Duodenal mucosa (tissue), 2 donors: ENCODE data around the gene HUWE1.

Source experiments
- H3K27ac ChIP-seq: one replicate; pipeline ENCODE4 v1.7.0; 2013; ENCODE audit warnings: low read depth, low read length
- H3K27me3 ChIP-seq, 2 donors: one replicate each; pipeline ENCODE4 v1.7.0; 2013; ENCODE audit warnings: low read length in 2 of 2, control low read depth in 1 of 2; ENCODE audit not compliant: insufficient read depth in 2 of 2, control insufficient read depth in 1 of 2
- H3K36me3 ChIP-seq, 2 donors: one replicate each; pipeline ENCODE4 v1.7.0; 2013; ENCODE audit warnings: low read length in 2 of 2, control low read depth in 1 of 2; ENCODE audit not compliant: insufficient read depth in 2 of 2, control insufficient read depth in 1 of 2
- H3K4me1 ChIP-seq, 2 donors: one replicate each; pipeline ENCODE4 v1.7.0; 2013; ENCODE audit warnings: low read length in 2 of 2, control low read depth in 1 of 2; ENCODE audit not compliant: insufficient read depth in 2 of 2, control insufficient read depth in 1 of 2
- H3K4me3 ChIP-seq, 2 donors: one replicate each; pipeline ENCODE4 v1.7.0; 2013; ENCODE audit warnings: low read length in 2 of 2, low read depth in 1 of 2
- H3K9ac ChIP-seq, 2 donors: one replicate each; pipeline ENCODE4 v1.7.0; 2013; ENCODE audit warnings: low read length in 2 of 2, low read depth in 1 of 2
- H3K9me3 ChIP-seq, 2 donors: one replicate each; pipeline ENCODE4 v1.7.0; 2013; ENCODE audit warnings: low read length in 2 of 2, control low read depth in 1 of 2; ENCODE audit not compliant: control insufficient read depth in 1 of 2

HUWE1 gene

DNA sequence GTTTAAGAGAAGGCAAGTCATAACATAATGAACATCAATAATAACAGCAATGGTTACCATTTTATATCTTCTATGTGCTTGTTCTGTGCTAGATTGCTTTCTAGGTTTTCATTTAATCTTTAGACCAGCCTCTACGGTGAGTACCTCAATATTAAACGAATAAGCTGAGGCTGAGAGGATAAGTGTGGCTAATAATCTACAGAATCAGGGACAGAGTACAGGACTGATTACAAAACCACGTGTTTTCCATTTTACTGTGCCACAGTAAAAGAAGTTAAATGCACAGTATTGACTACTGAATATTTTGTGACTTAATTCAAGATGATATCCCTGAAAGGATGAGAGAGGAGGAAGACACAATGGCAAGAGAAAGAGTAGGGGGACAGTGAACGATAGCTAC, 56.3 kb downstream of the HUWE1 start:
- no peaks in the 10 kb centered on the region for H3K9me3 ChIP-seq
- H3K27me3 ChIP-seq: no peaks in the 10 kb centered on the region
- no peak overlapping the region for H3K9ac ChIP-seq
- H3K4me1 ChIP-seq: no peaks in the 10 kb centered on the region
- H3K36me3 ChIP-seq: peaks cover 32 to 75% of the 10 kb centered on the region in 2 donors
- no peak overlapping the region for H3K27ac ChIP-seq
- no peak overlapping the region for H3K4me3 ChIP-seq

DNA sequence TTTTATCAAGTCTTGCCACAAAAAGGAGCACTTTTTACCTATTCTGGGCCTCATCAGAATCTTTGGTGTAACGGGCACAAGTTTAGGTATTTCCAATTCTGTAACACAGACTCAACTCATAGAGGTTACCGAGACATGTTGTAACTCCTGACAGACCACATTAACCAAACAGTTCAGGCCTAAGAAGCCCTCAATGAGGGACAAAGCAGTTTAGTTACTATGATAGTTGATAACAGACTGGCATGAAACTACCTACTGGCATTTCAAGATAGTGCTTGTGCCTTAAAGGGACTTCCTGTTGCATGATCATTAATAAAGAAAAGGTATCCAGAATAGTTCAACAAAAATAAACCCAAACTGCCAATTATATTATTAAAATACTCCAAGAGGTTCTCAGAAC, 64.1 kb downstream of the HUWE1 start:
- no peak overlapping the region for H3K27ac ChIP-seq
- H3K27me3 ChIP-seq: no peaks in the 10 kb centered on the region
- H3K36me3 ChIP-seq: peaks cover 26 to 62% of the 10 kb centered on the region in 2 donors
- no peaks in the 10 kb centered on the region for H3K4me1 ChIP-seq
- no peak overlapping the region for H3K4me3 ChIP-seq
- no peaks in the 10 kb centered on the region for H3K9me3 ChIP-seq
- H3K9ac ChIP-seq: no peak overlapping the region

DNA sequence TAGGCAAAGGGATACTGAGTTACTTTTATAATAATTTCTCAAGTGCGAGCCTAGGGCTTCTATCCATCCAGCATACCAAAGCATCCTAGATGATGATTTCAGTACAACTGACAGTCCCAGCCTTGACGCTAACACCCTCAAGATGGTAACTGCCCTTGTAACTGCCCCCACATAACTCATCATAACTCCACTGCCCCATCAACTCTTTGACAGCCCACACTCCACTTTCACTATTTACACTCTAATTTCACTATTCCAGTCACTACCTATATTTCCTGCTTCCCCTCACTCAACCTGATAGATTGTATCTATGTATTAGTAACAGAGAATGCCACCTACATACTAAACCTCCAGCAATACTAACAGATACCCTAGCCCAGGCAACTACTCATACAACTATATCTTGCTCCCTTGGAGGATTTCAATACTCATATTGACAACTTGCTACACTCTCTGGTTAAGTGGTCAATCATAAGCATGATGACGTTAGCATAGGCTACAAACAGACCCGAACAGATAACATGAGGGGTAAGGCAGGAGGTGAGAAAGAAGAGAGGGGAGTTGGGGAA, 65.0 kb downstream of the HUWE1 start:
- Histone ChIP-seq H3K27me3 (no peaks in the 10 kb centered on the region), H3K4me3 (no peak overlapping the region), H3K9me3 (no peaks in the 10 kb centered on the region), H3K9ac (no peak overlapping the region), H3K4me1 (no peaks in the 10 kb centered on the region), H3K27ac (no peak overlapping the region), H3K36me3 (peaks cover 26 to 66% of the 10 kb centered on the region in 2 donors)

DNA sequence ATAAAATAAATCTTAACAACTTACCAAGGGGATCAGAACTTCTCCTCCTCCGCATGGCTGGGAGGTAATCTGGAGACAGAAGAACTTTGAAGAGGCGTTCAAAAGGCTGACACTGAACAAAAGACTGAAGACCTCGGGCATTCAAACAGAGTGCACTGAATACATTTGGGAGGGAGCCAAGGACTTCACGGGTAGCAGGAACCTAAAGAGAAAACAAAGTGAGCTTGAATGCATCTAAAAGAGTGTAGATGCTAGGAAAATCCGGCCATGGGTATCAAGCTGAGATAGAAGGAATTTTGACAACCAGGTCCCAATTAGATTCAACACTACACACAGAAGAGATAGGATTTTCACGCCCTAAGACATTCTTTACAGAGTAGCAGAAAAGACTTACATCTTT, 69.6 kb downstream of the HUWE1 start:
- Histone ChIP-seq H3K9ac (no peak overlapping the region), H3K9me3 (no peaks in the 10 kb centered on the region), H3K36me3 (peaks cover 52 to 77% of the 10 kb centered on the region in 2 donors), H3K4me3 (no peak overlapping the region), H3K27me3 (no peaks in the 10 kb centered on the region), H3K4me1 (no peaks in the 10 kb centered on the region), H3K27ac (no peak overlapping the region)

DNA sequence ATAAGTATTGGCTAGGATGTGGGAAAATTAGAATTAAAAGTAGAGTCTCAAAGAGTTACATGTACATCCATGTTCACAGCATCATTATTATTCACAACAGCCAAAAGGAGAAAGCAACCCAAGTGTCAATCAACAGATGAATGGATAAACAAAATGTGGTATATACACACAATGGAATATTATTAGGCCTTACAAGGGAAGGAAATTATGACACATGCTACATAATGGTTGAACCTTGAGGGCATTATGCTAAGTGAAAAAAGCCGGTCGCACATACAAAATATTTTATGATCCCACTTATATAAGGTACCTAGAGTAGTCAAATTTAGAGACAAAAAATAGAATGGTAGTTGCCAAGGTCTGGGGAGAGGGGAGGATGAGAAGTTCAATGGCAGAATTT, 80.1 kb downstream of the HUWE1 start:
- Histone ChIP-seq H3K4me3 (no peak overlapping the region), H3K27me3 (no peaks in the 10 kb centered on the region), H3K36me3 (peaks cover 20 to 68% of the 10 kb centered on the region in 2 donors)

DNA sequence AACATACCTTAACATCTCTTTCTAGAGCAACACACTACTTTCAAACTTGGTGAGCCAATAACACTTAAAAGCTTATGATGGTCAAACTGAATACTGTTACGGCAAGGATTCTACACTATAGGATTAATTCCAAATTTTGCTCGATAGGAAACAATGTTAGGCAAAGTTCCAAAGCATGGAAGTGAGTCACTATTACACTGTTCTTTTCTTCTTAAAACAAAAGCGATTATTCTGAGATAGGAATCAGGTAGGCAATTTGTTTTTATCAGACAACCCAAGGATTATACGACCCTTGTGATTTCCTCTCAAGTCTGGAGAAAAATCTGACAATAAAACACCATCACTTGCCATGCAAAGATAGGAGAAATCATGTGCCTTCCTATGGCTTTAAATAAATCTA, 81.5 kb downstream of the HUWE1 start:
- H3K4me1 ChIP-seq: no peaks in the 10 kb centered on the region
- H3K9me3 ChIP-seq: no peaks in the 10 kb centered on the region
- no peak overlapping the region for H3K4me3 ChIP-seq
- no peaks in the 10 kb centered on the region for H3K27me3 ChIP-seq
- no peak overlapping the region for H3K27ac ChIP-seq
- no peak overlapping the region for H3K9ac ChIP-seq
- peaks cover 21 to 66% of the 10 kb centered on the region in 2 donors for H3K36me3 ChIP-seq

More for the DNA sequence above, 80.1 kb downstream of the HUWE1 start:
- H3K9me3 ChIP-seq: no peaks in the 10 kb centered on the region
- no peaks in the 10 kb centered on the region for H3K4me1 ChIP-seq
- no peak overlapping the region for H3K9ac ChIP-seq
- no peak overlapping the region for H3K27ac ChIP-seq

DNA sequence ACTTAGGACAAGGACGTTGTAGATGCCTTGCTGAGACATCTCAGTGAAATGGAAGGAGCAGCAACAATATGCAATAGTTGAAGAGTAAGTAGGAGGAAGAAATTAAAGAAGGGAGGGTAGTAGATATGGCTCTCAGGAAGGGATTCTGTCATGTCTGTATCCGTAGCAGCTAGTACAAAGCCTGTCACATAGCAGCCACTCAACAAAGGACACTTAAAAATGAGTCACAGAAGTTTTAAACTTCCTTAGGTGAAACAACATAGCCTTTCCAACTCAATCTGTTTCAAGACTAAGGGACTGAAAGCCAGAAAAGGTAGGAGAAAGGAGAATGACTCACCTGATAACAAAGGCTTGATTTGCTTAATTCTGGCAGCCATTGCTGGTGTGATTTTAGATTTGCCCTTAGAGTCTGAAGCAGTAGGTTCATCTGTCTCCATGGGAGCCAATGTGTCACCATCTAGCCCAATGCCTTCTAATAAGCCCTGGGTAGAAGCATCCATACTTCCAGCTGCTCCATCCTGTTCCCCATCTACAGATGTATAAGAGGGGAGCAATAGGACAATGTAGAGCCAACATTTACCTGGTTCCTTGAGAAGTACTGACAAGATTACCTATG, 86.6 kb downstream of the HUWE1 start:
- no peaks in the 10 kb centered on the region for H3K9me3 ChIP-seq
- no peaks in the 10 kb centered on the region for H3K4me1 ChIP-seq
- H3K9ac ChIP-seq: no peak overlapping the region
- H3K4me3 ChIP-seq: no peak overlapping the region
- H3K27ac ChIP-seq: no peak overlapping the region
- H3K36me3 ChIP-seq: peaks cover 24 to 60% of the 10 kb centered on the region in 2 donors
- H3K27me3 ChIP-seq: no peaks in the 10 kb centered on the region

DNA sequence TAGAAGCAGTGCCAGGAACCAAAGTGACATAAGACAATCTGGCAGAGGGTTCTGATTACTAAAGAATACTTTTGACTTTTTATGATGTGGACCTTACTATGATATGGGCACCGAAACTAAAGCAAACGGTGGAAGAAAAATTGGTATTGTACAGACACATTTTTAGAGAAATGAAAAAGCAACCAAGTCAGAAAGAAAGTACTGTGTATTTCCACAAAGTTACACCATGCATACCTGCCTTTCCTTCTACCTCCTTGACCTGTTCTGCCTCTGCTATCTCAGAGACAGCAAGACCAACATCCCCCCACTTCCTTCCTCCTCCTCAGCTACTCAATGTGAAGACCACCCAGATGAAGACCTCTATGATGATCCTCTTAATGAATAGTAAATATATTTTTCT, 88.3 kb downstream of the HUWE1 start:
- Histone ChIP-seq H3K4me1 (no peaks in the 10 kb centered on the region), H3K4me3 (no peak overlapping the region), H3K27ac (no peak overlapping the region), H3K9ac (no peak overlapping the region), H3K9me3 (no peaks in the 10 kb centered on the region), H3K36me3 (peaks cover 24 to 63% of the 10 kb centered on the region in 2 donors), H3K27me3 (no peaks in the 10 kb centered on the region)

DNA sequence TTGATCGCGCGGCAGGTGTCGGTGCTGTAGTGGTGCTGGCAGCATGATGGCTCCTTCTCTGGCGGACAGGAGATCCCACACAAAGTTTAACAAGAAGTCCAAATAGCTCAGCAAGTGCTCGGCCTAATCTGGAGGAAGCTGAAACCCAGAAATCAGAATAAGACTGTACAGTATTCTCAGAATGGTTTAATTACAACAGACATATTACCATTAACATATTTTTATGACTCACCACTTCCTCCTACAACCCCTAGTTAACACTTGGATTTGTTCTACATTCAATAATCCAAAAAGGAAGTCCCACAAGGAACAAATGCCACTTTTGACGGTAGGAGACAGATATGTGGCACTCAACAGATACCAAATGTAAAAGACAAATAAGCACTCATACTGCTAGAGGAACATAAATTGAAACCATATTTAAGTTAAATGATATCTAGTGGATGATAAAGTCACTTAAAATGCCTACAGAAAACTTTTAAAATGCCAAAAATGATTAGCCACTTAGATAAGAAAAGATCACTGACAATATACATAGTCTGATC, 91.2 kb downstream of the HUWE1 start:
- H3K9me3 ChIP-seq: no peaks in the 10 kb centered on the region
- no peaks in the 10 kb centered on the region for H3K4me1 ChIP-seq
- no peak overlapping the region for H3K4me3 ChIP-seq
- H3K27ac ChIP-seq: no peak overlapping the region
- no peaks in the 10 kb centered on the region for H3K27me3 ChIP-seq
- peaks cover 45 to 80% of the 10 kb centered on the region in 2 donors for H3K36me3 ChIP-seq
- H3K9ac ChIP-seq: no peak overlapping the region

DNA sequence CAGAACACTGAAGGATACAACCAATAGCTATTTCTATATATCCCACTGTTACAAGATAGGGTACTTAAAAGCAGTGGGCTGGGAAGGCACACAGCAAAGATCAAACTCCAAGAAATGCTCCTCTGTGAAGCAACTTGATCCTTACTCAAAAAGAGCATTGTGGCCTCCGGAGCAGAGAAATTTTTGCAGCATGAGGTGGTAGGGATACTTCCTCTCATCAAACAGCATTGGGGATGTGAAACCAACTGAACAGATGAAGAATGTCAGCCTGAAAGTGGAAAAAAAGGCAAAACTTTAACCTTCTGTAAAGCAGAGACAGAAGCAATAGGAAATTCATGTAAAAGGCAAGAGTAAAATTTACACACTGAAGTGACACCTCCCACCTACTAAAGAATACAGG, 92.2 kb downstream of the HUWE1 start:
- Histone ChIP-seq H3K4me1 (no peaks in the 10 kb centered on the region), H3K4me3 (no peak overlapping the region), H3K9me3 (no peaks in the 10 kb centered on the region), H3K27ac (no peak overlapping the region), H3K27me3 (no peaks in the 10 kb centered on the region), H3K9ac (no peak overlapping the region), H3K36me3 (peaks cover 46 to 80% of the 10 kb centered on the region in 2 donors)
